Uterus (tissue), 2 donors: ENCODE measurements around the gene SPATS1.

Source experiments
- POLR2A ChIP-seq, 2 donors: fragments of 450-650 bp; IDR thresholded peaks; one replicate each; pipeline ENCODE4 v1.6.1; 2016; ENCODE audit warnings: antibody characterized with exemption in 2 of 2, mild to moderate bottlenecking in 1 of 2, moderate library complexity in 1 of 2
- TF ChIP-seq, protein P1 (sequence below), 4 experiments: fragments of 200-600 bp in 2 of 4; fragments of 450-650 bp in 2 of 4; sonication (generic) in 2 of 4; IDR thresholded peaks; one replicate each; pipeline ENCODE4 v1.5.1; 2016 to 2019; ENCODE audit warnings: antibody characterized with exemption in 4 of 4, mild to moderate bottlenecking in 2 of 4, moderate library complexity in 1 of 4

DNA sequence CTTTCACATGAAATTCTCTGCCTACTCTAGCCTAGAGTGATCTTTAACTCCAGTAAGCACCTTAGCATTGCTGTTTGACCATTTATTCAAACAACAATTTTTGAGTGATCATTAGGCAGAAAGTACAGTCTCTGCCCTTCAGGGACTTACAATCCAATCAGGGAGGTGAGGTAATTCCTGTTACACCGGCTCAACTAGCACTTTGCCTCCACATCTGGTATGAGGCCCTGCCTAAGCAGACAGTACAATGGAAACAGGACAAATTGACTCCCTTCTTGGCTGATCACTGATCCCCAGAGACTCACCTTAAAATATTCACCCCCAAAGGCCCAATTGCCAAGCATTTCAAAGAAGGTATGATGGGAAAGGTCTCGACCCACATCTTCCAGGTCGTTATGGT, 30.7 kb upstream of the SPATS1 start:
- TF ChIP-seq, protein P1, sequence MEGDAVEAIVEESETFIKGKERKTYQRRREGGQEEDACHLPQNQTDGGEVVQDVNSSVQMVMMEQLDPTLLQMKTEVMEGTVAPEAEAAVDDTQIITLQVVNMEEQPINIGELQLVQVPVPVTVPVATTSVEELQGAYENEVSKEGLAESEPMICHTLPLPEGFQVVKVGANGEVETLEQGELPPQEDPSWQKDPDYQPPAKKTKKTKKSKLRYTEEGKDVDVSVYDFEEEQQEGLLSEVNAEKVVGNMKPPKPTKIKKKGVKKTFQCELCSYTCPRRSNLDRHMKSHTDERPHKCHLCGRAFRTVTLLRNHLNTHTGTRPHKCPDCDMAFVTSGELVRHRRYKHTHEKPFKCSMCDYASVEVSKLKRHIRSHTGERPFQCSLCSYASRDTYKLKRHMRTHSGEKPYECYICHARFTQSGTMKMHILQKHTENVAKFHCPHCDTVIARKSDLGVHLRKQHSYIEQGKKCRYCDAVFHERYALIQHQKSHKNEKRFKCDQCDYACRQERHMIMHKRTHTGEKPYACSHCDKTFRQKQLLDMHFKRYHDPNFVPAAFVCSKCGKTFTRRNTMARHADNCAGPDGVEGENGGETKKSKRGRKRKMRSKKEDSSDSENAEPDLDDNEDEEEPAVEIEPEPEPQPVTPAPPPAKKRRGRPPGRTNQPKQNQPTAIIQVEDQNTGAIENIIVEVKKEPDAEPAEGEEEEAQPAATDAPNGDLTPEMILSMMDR (IDR thresholded peaks at IDR 0.05) = no peak
- TF ChIP-seq POLR2A (IDR thresholded peaks at IDR 0.05) = no peak
